ENCODE data around the gene BTF3. TPM values are rescaled to one million over a fixed set of nuclear protein-coding genes. Genes with fewer than 3 reads are reported as not detected.
"Not testable (repeated sequence)": the region's sequence is repeated elsewhere in the genome, so short reads cannot be mapped to it uniquely, and the experiment has no call there.

Gene BTF3
- 458 and 480 TPM in 2 replicates for total RNA-seq
- polyA plus RNA-seq (2012), result 470 TPM

- DNase-seq (ENCODE audit: low read depth), result peak; percentile 98
Observed at GRCh38 chr5:73498057-73498992, at the start of gene BTF3. TSS of gene BTF3 (plus strand) at chr5:73498442. CDS start at chr5:73498668, 226 bp downstream.

DNA sequence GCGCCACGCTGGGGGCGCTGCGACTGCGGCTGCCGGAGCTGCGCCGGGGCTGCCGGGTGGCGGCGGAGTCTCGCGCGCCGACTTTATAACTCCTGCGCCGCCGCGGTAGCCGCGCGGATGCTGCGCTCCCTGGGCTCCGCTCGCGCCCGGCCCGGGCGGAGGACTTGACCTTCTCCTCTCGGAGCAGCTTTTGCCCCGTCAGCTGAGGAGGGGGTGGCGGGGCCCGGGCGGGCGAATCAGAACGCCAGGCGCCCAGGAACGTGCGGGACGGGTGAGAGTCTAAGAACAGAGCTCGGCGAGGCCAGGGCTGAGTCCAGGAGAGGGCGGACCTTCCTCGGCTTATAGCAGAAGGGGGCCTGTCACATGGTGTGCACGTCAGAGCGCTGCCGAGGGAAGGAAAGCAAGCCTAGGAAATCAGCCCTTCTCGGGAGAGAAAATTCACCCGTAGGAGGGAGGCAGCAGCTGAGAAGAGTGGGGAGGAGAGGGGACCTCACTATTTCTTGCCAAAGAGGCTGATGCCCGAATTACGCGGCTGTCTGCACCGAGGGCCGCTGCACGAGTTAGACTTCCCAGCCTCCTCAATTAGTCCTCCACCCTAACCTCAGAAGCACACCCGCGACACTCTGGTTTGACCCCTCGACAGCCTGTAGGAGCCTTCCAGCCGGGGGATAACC lies 49.6 kb upstream of the BTF3 start, which contains the start of gene FOXD1:
FOXD1 (minus strand) TSS at position 315 of the 674 bp plus-strand sequence. CDS start 415 bp downstream, outside the sequence.
- DNase-seq (ENCODE audit: low read depth), result peak; percentile 95

DNA sequence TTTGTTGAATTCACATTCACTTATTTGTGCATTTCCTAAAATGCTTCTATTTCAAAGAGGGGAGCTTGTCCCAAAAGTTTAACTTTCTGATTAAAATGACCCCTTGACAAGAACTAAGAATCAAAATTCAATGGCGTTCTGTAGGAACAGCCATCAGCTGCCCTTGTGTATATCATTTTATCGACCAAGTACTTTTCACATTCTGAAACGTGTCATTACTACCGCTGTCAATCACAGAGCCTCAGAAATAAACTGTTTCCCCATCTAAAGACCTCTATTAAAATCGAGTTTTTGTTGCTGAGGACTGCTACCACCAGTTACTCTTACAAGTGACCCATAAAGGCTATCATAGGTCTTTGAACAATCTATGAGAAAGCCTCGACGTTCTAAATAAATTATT lies 48.1 kb upstream of the BTF3 start:
- DNase-seq (ENCODE audit: low read depth), result no peak

- DNase-seq (ENCODE audit: low read depth), result peak; percentile 21
Observed at GRCh38 chr5:73450672-73451223, 47.5 kb upstream of the BTF3 start.

DNA sequence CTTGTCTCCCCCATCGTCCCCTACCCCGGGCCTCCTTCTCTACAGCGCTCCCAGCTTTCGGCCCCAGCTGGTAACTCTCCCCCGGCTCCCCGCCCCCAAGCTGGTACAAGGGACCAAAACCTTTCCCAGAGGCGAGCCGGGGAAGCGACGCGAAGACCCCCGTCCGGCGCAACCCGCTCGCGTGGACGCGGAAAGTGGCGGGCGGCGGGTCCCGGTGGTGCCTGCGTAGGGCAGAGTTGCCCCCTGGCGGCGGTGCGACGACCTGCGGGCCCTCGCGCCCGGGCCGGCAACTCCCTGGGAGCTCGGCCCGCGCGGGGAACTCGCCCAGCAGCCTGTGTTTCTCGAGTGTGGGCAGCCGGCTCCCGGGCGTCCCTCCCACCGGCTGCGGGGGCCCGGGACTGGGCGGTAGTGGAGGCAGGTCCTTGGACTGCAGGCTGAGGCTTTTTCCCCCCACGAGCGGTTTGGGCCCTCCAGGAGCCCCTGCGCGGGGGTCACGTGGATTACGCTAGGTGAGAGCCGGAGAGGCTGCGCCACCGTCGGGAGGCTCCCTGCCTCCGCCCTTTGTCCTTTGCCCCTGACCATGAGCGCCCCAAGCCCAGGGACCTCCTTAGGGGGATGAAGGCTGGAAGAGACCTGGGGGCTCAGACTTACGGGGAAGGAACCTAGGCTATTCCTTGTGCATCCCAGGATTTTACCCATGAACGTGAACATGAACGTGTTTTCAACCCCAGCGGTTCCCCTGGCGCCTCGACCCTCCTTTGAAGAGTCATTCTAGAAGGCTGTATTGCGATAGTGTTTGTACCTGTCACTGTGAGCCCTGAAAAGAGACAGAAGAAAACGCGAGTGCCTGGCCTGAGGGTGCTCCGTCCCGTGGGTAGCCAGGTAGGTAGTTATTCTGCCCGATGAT lies 46.8 kb upstream of the BTF3 start:
- DNase-seq (ENCODE audit: low read depth), result peak; percentile 68

DNA sequence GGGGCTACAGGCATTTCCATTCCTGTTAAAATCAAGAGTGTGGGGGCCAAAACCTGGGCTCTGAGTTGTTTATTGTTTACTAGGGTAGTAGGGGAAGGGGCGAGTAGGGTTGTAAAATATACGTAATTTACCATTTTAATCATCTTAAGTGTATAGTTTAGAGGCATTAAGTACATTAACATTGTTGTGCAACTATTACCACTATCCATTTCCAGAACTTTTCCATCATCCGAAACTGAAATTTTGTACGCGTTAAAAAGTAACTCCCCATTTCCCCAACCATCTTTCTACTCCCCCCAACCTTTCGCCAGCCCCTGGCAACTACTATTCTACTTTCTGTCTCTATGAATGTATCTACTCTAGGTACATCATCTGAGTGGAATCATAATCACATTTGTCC lies 46.0 kb upstream of the BTF3 start:
- DNase-seq (ENCODE audit: low read depth), result no peak

DNA sequence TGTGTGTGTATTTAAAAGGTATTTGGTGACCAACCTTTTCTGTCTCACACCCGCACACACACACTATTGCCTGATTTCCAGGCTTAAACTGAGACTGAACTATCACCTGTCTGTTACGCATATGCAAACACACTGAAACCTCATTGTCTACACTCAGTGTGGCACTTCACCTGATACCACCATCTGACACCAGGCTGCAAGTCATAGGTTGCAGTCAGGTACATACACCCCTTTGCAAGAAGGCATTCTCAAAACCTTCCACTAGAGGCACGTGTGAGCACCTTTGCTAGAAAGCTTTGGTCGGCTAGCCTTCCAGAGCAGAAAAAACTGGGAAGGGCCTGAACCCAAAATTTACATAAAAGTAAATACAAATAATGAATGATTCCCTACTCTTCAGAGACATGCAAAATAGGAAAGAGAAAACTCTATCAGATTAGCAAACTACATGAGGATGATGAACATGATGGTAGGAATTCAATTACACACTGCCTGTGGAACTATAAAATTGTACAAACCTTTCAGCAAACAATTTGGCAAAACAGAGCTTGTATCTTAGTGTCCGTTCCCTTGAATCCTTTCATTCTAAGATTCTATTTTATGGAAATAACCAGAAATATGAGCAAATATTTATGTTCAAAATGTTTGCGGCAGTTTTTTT lies 43.7 kb upstream of the BTF3 start:
- DNase-seq (ENCODE audit: low read depth), result peak; percentile 68

DNA sequence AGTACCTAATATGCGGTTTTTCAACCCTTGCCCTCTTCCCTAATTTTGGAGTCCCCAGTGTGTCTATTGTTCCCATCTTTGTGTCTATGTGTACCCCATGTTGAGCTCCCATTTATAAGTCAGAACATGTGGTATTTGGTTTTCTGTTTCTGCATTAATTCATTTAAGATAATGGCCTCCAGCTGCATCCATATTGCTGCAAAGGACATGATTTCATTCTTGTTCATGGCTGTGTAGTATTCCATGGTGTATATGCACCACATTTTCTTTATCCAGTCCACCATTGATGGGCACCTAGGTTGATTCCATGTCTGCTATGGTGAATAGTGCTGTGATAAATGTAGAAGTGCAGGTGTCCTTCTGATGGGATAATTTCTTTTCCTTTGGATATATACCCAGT lies 41.8 kb upstream of the BTF3 start:
- not testable (repeated sequence) for DNase-seq (ENCODE audit: low read depth)

DNA sequence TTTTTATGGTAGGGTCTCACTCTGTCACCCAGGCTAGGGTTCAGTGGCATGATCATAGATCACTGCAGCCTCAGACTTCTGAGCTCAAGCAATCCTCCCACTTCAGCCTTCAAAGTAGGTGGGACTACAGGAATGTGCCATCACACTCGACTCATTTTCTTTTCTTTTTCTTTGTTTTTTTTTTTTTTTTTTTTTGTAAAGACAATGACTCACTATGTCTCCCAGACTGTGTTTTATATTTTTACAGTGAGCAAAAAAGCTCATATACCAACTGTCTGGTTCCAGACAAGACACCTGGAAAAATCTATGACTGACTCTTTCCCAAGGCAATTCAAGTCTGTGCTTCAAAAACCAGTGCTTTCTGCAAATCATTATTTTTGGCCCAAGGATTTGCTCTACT lies 38.9 kb upstream of the BTF3 start:
- DNase-seq (ENCODE audit: low read depth), result peak; percentile 5

DNA sequence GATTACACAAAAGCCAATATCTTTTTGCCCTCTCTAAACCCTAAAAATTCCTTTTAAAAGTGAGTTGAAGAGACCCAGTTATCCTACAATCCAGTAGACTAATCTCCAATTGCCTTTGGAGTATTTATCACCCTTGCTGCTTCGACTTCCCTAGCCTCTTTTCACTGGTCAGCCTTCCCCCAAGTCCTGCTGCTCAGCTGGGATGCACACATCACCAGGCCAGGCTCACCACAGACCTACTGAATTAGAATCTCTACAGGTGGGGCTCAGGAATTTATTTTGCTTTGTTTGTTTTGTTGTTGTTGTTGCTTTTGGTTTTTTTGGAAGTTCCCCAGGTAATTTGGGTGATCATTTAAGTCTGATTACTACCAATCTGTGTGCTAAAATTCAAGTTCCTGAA lies 38.1 kb upstream of the BTF3 start:
- DNase-seq (ENCODE audit: low read depth), result no peak

DNA sequence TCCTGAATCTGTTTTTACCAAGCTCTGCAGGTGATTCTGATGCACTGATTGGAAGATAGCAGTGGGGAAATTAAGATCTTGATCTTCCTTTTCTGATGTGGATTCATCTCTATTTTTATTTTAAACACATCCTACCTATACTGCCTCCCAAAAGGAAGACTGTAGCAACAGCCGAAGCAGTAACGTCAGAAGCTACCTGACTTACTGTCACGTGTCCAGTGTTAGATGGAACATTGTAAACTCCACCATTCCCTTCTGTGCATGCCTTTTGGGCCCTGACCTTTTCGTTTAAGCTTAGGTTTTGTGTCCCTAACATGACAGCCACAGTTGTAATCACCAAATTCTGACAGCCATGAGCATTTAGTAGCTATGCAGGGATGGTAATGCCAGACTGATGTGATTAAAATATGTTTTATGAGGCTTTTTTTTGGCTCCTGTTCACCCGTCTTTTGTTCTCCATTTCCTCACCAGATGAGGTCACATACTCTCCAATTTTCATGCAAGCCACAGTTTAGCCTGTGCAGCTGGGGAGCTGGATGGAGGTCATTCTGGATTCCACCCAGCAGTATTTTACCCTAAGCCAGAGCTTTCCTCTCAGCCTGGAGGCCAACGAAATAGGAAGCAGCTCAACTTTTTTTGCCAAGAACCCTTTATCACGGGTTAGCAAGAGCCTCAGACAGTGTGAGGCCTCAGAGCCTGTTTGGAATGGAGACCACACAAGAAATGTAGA lies 34.1 kb upstream of the BTF3 start:
- DNase-seq (ENCODE audit: low read depth), result peak; percentile 56

DNA sequence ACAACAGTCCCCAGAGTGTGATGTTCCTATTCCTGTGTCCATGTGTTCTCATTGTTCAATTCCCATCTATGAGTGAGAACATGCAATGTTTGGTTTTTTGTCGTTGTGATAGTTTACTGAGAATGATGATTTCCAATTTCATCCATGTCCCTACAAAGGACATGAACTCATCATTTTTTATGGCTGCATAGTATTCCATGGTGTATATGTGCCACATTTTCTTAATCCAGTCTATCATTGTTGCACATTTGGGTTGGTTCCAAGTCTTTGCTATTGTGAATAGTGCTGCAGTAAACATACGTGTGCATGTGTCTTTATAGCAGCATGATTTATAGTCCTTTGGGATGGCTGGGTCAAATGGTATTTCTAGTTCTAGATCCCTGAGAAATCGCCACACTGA lies 29.6 kb upstream of the BTF3 start:
- not testable (repeated sequence) for DNase-seq (ENCODE audit: low read depth)

DNA sequence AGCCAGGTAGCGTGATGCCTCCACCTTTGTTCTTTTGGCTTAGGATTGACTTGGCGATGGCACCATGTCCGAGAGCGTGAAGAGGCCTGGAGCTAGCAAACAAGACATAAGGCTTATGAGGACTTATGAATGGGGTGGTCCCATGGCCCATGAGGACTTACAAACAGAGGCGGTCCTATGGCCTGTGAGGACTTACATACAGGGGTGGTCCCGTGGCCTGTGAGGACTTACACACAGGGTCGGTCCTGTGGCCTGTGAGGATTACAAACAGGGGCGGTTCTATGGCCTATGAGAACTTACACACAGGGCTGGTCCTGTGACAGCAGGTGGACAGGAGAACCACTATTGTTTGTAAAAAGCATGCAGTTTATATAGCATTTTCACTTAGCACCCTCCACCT lies 28.4 kb upstream of the BTF3 start:
- DNase-seq (ENCODE audit: low read depth), result no peak

DNA sequence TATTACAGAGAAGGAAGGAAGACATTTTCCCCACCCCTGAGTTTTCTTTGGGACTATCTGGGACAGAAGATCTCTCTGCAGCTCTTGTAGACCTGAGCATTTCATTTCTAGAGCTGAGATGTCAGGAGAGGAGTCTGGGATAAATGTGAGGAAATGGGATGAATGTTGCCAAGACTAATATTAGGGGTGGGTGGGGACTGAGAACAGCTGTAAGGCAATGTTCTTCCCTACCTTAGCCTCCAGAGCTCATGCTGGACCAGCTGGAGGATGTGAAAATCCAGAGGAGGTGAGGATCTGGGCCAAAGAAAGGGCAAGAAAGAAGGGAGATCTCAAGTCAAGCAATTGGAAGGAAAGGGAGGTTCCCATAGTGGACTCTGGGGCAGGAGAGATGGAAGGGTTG lies 26.6 kb upstream of the BTF3 start:
- no peak for DNase-seq (ENCODE audit: low read depth)

- no peak for DNase-seq (ENCODE audit: low read depth)
Observed at GRCh38 chr5:73472116-73472515, 26.1 kb upstream of the BTF3 start.

- no peak for DNase-seq (ENCODE audit: low read depth)
Observed at GRCh38 chr5:73480500-73480899, 17.7 kb upstream of the BTF3 start.

- DNase-seq (ENCODE audit: low read depth), result no peak
Observed at GRCh38 chr5:73482383-73483136, 15.7 kb upstream of the BTF3 start.

GRCh38 chr5:73483676-73484075 lies 14.6 kb upstream of the BTF3 start:
- no peak for DNase-seq (ENCODE audit: low read depth)

DNA sequence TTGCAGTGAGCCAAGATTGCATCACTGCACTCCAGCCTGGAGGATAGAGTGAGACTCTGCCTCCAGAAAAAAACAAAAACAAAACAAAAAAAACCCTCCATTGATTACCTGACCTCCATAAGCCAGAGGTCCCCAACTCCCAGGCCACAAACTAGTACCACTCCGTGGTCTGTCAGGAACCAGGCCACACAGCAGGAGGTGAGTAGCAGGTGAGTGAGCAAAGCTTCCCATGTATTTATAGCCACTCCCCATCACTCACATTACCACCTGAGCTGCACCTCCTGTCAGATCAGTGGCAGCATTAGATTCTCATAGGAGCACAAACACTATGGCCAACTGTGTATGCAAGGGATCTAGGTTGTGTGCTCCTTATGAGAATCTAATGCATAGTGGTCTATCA lies 13.7 kb upstream of the BTF3 start:
- no peak for DNase-seq (ENCODE audit: low read depth)
